ENCODE results near the gene CNNM2. TPM values are rescaled to one million over a fixed set of nuclear protein-coding genes. Genes with fewer than 3 reads are reported as not detected.

Gene CNNM2
- total RNA-seq, 1 experiment from 2014 or later: 7.2 TPM

GRCh38 chr10:102900006-102900405 is 18.1 kb upstream of the CNNM2 start:
- H3K36me3 ChIP-seq (ENCODE audit: low read depth, low read length): no peaks in the 10 kb centered on the region
- H3K27me3 ChIP-seq (ENCODE audit: low read length): no peaks in the 10 kb centered on the region
- H3K9me2 ChIP-seq (replicated peaks; ENCODE audit: low read length): no peaks in the 10 kb centered on the region
- TF ChIP-seq, protein P1, sequence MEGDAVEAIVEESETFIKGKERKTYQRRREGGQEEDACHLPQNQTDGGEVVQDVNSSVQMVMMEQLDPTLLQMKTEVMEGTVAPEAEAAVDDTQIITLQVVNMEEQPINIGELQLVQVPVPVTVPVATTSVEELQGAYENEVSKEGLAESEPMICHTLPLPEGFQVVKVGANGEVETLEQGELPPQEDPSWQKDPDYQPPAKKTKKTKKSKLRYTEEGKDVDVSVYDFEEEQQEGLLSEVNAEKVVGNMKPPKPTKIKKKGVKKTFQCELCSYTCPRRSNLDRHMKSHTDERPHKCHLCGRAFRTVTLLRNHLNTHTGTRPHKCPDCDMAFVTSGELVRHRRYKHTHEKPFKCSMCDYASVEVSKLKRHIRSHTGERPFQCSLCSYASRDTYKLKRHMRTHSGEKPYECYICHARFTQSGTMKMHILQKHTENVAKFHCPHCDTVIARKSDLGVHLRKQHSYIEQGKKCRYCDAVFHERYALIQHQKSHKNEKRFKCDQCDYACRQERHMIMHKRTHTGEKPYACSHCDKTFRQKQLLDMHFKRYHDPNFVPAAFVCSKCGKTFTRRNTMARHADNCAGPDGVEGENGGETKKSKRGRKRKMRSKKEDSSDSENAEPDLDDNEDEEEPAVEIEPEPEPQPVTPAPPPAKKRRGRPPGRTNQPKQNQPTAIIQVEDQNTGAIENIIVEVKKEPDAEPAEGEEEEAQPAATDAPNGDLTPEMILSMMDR (conservative IDR thresholded peaks at IDR 0.05; ENCODE audit: low read depth, low read length): no peak
- no TSS peak for BruUV-seq (replicated peaks)
- H4K20me1 ChIP-seq (ENCODE audit: low read length): no peaks in the 10 kb centered on the region
- intact Hi-C loops (cut with micrococcal nuclease): no loop called here
- H3K79me2 ChIP-seq (ENCODE audit: low read length): no peaks in the 10 kb centered on the region
- CTCF ChIA-PET: no interaction called here
- H3K9ac ChIP-seq (ENCODE audit: low read length): no peak overlapping the region
- no peak overlapping the region for H3K27ac ChIP-seq (ENCODE audit: low read length)
- no peak overlapping the region for H3K4me2 ChIP-seq (ENCODE audit: low read length)
- H3K9me3 ChIP-seq (ENCODE audit: low read length): no peaks in the 10 kb centered on the region
- H3K4me3 ChIP-seq (ENCODE audit: low read length): no peak overlapping the region
- H3F3A ChIP-seq (ENCODE audit: low read length, unreplicated experiment): no peaks in the 10 kb centered on the region
- no peaks in the 10 kb centered on the region for H3K4me1 ChIP-seq (ENCODE audit: insufficient read depth, low read length)
- no peak overlapping the region for H2AFZ ChIP-seq (ENCODE audit: low read length)
- DNase-seq: no peak
- POLR2A ChIA-PET (ENCODE audit: unreplicated experiment): no interaction called here
- ATAC-seq: no peak

DNA sequence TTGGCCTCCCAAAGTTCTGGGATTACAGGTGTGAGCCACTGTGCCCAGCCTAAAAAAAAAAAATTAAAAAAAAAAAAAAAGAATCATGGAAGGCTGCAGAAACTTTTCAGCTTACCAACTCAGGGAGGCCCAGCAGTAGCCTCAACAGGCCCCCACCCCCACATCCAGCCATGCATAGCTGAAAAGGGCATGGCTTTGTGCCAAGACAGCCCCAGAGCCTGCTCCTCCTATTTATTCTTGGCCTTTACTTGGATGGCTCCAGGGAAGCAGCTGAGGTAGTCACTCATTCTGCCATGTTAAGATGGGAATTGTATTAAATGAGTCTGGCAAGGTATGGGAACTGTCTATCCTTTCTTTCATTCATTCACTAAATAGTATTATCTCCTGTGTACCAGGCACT is 13.7 kb upstream of the CNNM2 start:
- H3K4me3 ChIP-seq (ENCODE audit: low read length): no peak overlapping the region
- TF ChIP-seq, protein P1 (conservative IDR thresholded peaks at IDR 0.05; ENCODE audit: low read depth, low read length): no peak
- TF ChIP-seq EZH2 (IDR thresholded peaks at IDR 0.05; ENCODE audit: low read length, unreplicated experiment) (no peak), EZH2phosphoT487 (IDR thresholded peaks at IDR 0.05; ENCODE audit: borderline replicate concordance, low read length) (no peak)
- no peaks in the 10 kb centered on the region for H3K9me3 ChIP-seq (ENCODE audit: low read length)
- ATAC-seq: no peak
- no peaks in the 10 kb centered on the region for H3K27me3 ChIP-seq (ENCODE audit: low read length)
- H4K20me1 ChIP-seq (ENCODE audit: low read length): no peaks in the 10 kb centered on the region
- CTCF ChIA-PET: no interaction called here
- no peak overlapping the region for H3K27ac ChIP-seq (ENCODE audit: low read length)
- no TSS peak for BruUV-seq (replicated peaks)
- no peak overlapping the region for H3K9ac ChIP-seq (ENCODE audit: low read length)
- intact Hi-C loops (cut with micrococcal nuclease): no loop called here
- no peaks in the 10 kb centered on the region for H3K79me2 ChIP-seq (ENCODE audit: low read length)
- H3K4me2 ChIP-seq (ENCODE audit: low read length): no peak overlapping the region
- H3K36me3 ChIP-seq (ENCODE audit: low read depth, low read length): no peaks in the 10 kb centered on the region
- H3K4me1 ChIP-seq (ENCODE audit: insufficient read depth, low read length): no peaks in the 10 kb centered on the region
- no peak for DNase-seq
- no peak overlapping the region for H2AFZ ChIP-seq (ENCODE audit: low read length)
- POLR2A ChIA-PET (ENCODE audit: unreplicated experiment): no interaction called here
- no peaks in the 10 kb centered on the region for H3F3A ChIP-seq (ENCODE audit: low read length, unreplicated experiment)
- H3K9me2 ChIP-seq (replicated peaks; ENCODE audit: low read length): no peaks in the 10 kb centered on the region

DNA sequence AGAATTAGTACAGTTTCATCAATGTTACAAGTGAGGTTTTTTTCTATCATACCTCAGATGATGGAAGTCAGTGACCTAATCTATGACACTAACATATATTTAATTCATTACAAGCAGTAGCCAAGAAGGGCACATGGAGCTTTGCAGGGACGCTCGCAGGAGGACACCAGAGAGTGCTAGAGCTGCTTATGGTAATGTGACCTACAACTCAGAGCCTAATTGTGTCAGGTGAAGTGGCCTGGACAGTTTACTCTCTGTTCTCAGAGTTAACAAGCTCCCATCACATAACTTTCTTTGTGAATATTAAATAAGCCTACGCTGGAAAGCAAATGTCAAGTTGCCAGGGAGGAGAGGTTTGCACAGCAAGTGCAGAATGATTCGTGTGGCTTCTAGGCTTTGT is 11.6 kb upstream of the CNNM2 start:
- H3F3A ChIP-seq (ENCODE audit: low read length, unreplicated experiment): no peaks in the 10 kb centered on the region
- H2AFZ ChIP-seq (ENCODE audit: low read length): no peak overlapping the region
- ChIA-PET CTCF (no interaction called here), POLR2A (ENCODE audit: unreplicated experiment) (no interaction called here)
- no peaks in the 10 kb centered on the region for H3K4me1 ChIP-seq (ENCODE audit: insufficient read depth, low read length)
- no peaks in the 10 kb centered on the region for H3K9me3 ChIP-seq (ENCODE audit: low read length)
- H3K27me3 ChIP-seq (ENCODE audit: low read length): no peaks in the 10 kb centered on the region
- no peak overlapping the region for H3K27ac ChIP-seq (ENCODE audit: low read length)
- intact Hi-C loops (cut with micrococcal nuclease): no loop called here
- H3K36me3 ChIP-seq (ENCODE audit: low read depth, low read length): no peaks in the 10 kb centered on the region
- no peaks in the 10 kb centered on the region for H3K79me2 ChIP-seq (ENCODE audit: low read length)
- no peak for TF ChIP-seq EZH2phosphoT487 (IDR thresholded peaks at IDR 0.05; ENCODE audit: borderline replicate concordance, low read length)
- TF ChIP-seq EZH2 (IDR thresholded peaks at IDR 0.05; ENCODE audit: low read length, unreplicated experiment): no peak
- TF ChIP-seq, protein P1 (conservative IDR thresholded peaks at IDR 0.05; ENCODE audit: low read depth, low read length): no peak
- no peaks in the 10 kb centered on the region for H4K20me1 ChIP-seq (ENCODE audit: low read length)
- no TSS peak for BruUV-seq (replicated peaks)
- ATAC-seq (no peak), DNase-seq (no peak)
- H3K9me2 ChIP-seq (replicated peaks; ENCODE audit: low read length): no peaks in the 10 kb centered on the region
- H3K9ac ChIP-seq (ENCODE audit: low read length): no peak overlapping the region
- no peak overlapping the region for H3K4me3 ChIP-seq (ENCODE audit: low read length)
- H3K4me2 ChIP-seq (ENCODE audit: low read length): no peak overlapping the region
